Left ventricle myocardium inferior (tissue), 1 donor: Measurements from ENCODE around the gene TRIM9. TPM values are rescaled to one million over a fixed set of nuclear protein-coding genes. Genes with fewer than 3 reads are reported as not detected.

Experiments
- DNase-seq: peaks from one replicate; pipeline ENCODE4 v3.0.0-alpha.2; 2020
- H3K27ac ChIP-seq: fragments of 200-600 bp; replicated peaks from 2 replicates; pipeline ENCODE4 v1.8.0; 2021
- H3K27me3 ChIP-seq: fragments of 200-600 bp; 2 replicates; pipeline ENCODE4 v1.8.0; 2021; ENCODE audit warnings: low read depth
- H3K36me3 ChIP-seq: fragments of 200-600 bp; 2 replicates; pipeline ENCODE4 v1.8.0; 2021
- H3K4me1 ChIP-seq: fragments of 200-600 bp; 2 replicates; pipeline ENCODE4 v1.8.0; 2021
- H3K4me3 ChIP-seq: fragments of 200-600 bp; 2 replicates; pipeline ENCODE4 v1.8.0; 2021; ENCODE audit warnings: mild to moderate bottlenecking, moderate library complexity
- H3K9me3 ChIP-seq: fragments of 200-600 bp; replicated peaks from 2 replicates; pipeline ENCODE4 v1.8.0; 2021
- CTCF ChIP-seq: fragments of 200-600 bp; IDR thresholded peaks from 2 replicates; pipeline ENCODE4 v1.8.0; 2021; ENCODE audit warnings: antibody characterized with exemption, mild to moderate bottlenecking, borderline replicate concordance
- intact Hi-C: fragments of 100-400 bp; cut with micrococcal nuclease; formaldehyde crosslinking; loops from one replicate; pipeline ENCODE4 v1.11.0; 2022
- total RNA-seq: library from RNA; stranded (reverse); fragmentation: NEBNext Ultra II Directional; extraction: Animal tissue kit (Norgen Biotek cat#: 25700); gene quantifications from one replicate; pipeline ENCODE4 v1.2.1, GENCODE V29; 2021
- donor health status: DM: no; HTN: yes; CAD: no; lungs with severe emphysema.

TRIM9 gene
- total RNA-seq, 1 donor from 2014 or later: 0.27 TPM

DNA sequence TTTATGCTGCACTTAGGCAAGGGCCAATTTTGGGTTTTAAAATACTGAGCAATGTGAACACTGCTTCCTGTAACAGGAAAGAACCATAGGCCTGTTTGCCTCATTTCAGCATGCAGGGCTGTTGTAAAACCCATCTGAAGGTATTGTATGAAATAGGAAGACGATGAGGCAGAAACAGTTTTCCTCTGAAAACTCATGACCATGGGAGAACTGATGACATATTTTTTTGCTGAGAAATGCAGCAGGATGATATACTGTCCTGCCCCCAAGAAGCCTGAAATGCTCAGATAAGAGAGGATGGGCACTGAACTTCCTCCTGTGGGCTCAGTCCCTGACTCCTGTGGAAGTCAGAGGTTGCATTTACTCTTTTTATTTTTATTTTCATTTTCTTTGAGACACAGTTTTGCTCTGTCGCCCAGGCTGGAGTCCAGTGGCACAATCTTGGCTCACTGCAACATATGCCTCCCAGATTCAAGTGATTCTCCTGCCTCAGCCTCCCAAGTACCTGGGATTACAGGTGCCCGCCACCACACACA, 168.0 kb downstream of the TRIM9 start:
- no peak for TF ChIP-seq CTCF
- H3K36me3 ChIP-seq: peaks cover 14% of the 10 kb centered on the region
- H3K4me1 ChIP-seq: peaks cover 8% of the 10 kb centered on the region
- intact Hi-C loops: no loop called here
- H3K4me3 ChIP-seq: no peak overlapping the region
- no peaks in the 10 kb centered on the region for H3K27me3 ChIP-seq
- no peaks in the 10 kb centered on the region for H3K9me3 ChIP-seq
- no peak overlapping the region for H3K27ac ChIP-seq
- DNase-seq: no peak

Other genes with a start within 250 kb of the TRIM9 start
- not detected for gene ABHD12B, start 223.1 kb downstream of the TRIM9 start, total RNA-seq
- 5.8 TPM for gene PYGL, start 150.6 kb downstream of the TRIM9 start, total RNA-seq
- 8.6 TPM for gene TMX1, start 145.1 kb upstream of the TRIM9 start, total RNA-seq